DMS114 treated with DMSO at 0.1 percent for 48 hours (cell line): ENCODE measurements around the gene RIPPLY1.
"Not testable (repeated sequence)": the region's sequence is repeated elsewhere in the genome, so short reads cannot be mapped to it uniquely, and the experiment has no call there.

Experiments used
- DNase-seq: peaks from one replicate; lab custom pipeline; 2025; ENCODE audit not compliant: unreplicated experiment; lab: John Stamatoyannopoulos, UW

The RIPPLY1 gene

DNA sequence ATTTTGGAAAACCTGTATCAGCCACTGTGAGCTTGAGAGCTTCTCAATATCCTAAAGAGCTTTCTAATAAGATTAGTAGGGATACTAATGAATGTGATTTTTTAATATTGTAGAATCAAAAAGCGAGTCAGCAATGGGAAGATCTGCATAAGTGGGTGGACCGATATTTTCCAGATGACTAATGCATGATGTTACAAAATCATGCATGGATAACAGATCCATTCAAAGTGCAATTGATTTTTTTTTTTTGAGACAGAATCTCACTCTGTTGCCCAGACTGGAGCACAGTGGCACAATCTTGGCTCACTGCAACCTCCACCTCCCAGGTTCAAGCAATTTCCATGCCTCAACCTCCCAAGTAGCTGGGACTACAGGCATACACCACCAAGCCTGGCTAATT, 9.7 kb upstream of the RIPPLY1 start:
- DNase-seq: no peak

DNA sequence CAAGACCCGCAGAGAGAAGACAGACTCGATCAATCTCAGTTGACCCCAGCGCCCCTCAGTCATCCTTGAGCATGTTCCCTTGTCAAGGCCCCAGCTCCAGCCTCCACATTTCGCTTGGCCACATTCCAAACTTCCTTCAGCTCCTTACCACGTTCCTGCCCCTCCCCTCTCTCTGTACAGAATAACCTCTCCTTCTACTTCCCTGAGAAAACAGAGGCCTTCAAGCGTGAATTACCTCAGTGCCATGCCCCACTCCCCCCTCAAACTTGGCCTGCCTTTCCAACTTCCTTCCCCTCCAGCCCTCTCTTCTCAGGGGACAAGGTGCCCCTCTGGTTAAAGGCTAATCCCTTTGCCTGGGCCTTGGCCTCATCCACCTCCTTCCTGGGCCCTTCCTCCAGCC, 3.2 kb upstream of the RIPPLY1 start:
- DNase-seq: no peak

DNA sequence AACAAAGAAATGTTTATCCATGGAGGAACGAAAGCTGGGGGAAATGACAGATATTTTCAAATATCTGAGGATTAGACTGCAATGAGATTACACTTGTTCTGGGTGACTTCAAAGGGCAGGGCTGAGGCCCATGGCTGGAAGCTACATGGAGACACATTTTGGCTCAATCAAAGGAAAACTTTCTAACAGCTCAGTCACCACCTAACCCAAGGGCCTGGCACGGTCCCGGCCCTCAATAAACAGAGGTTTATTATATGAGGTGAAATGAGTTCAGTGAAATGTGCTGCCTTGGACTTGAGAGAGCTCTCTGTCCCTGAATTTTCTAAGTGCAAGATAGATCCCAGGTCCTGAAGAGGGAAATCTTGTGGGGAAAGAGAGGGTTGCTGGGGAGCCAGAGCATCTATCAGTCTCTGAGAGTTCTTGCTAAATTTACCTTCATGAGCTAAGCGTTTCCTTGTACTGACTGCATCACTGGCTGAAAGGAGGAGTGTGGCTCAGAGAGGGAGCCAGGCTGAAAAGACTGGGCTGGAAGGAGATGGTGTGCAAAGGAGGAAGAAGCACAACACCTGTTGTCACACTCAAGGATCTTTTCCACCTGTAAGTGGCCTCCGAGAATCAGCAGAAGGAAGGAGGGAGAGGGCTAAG, 2.0 kb upstream of the RIPPLY1 start:
- DNase-seq: no peak

DNA sequence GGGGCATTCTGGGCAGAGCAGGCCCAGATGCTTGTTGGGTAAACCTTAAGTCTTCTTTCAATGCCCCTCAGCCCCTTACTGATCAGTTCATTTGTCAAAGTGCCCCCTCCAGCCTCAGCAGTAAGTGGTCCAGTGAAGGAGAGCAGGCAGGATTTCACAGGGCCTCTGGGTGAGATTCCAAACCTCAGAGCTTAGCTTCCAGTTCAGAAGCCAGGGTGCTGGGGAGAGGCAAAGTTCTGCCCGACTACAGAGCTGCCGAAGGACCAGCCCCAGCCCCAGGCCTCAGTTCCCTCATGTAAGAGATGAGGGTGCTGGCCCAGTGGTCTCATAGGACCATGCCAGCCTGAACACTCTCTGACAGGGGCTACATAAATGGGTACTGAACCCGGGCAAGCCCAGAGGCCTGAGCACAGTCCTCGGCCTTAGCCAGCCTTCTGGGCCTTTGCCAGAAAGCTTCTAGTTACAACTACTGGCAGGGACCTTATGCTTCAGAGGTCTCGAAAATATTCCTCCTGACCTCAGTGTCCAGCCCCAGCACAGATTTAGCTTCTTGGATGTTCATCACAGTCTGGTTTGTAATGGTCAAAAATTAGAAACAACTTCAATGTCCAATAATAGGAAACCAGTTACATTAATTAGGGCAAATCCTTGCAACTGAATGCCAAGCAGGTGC, 851 bp upstream of the RIPPLY1 start:
- no peak for DNase-seq

DNA sequence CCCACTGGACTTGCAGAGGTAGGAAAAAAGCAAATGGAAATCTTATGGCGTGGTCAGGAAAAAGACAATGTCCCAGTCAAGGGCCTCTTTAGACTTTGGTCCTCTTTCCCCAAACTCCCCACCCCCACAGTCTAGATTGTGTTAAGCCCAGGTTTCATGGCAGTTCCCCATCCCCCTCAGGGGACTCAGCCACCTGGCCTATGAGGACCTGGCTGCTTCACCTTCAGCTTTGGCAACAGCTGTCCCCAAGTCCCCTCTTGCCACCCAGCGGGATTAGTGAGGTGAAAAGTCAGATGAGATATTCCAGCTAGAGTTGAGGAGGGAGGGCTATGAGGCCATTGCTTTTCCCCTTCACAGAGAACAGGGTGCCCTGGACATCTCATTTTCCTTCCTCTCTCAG, 457 bp downstream of the RIPPLY1 start:
- no peak for DNase-seq

DNA sequence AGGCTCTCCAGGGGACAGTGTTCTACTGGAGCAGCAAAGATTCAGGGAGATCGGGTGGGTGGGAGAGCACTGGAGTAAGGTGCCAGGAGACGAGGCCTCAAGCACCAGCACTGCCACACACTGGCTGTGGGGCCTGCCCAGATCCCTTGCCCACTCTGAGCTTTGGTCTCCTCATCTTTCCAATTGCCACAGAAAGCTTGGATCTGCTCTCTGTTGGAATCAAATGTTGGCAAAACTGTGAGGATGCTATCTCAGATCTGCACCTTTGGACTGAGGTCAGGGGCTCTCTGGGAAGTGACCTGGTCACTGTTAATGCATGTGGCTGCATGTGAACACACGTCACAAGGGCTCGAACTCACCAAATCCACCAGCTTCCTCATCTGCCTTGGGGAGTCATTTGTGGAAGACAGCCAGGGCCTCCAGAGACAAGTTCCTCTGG, 1.3 kb downstream of the RIPPLY1 start:
- no peak for DNase-seq

DNA sequence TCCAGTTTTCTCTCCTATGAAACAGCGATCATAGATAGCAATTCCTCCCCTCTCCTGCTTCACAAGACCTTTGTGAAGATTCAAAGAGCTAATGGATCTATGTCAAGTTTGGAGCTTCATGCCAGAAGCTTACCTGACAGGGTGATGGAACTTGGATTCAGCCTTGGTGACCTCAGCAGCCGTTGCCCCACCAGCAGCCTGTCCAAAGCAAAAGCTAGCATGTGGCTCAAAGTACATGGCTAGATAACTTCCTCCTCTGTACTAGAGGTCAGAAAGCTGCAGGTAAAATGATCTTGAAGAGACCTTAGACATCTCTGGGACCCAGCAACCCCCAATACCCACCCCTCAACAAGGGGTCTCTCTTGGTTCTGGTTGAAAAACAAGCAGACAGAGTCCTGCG, 1.8 kb downstream of the RIPPLY1 start:
- no peak for DNase-seq

DNA sequence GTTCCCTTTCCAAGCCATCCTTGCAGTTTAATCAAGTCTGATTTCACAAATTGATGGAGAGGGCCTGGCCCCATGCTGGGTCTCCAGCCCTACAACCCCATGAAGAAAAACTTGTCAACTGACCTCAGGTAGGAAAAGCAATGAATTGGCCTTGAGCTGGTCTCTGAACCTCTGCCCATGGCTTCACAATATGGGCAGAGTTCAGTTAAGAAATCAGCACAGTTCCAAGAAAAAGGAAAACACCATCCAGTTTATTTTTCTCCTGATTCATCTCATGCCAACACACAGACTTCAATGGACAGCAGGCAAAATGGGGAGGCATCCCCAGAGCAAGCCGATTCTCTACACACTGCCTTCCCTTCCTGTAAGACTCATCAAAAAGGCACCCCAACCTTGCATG, 3.3 kb downstream of the RIPPLY1 start:
- no peak for DNase-seq

DNA sequence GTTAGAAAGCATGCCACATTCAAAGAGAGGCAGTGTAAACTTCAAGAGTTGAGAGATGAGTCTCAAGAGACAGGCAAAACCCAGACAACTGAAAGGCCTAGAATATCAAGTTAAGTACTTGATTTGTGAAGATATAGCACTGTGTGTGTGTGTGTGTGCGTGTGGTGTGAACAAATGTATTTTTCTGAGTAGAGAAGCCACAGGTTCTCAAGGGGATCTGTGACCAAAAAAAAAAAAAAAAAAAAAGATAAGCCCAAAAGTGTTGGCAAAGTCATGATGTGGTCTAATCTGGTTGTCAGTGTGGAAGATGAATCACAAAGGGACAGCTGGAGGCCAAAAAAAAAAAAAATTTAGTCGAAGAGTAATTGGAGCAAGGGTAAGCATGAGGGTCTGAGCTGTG, 3.9 kb downstream of the RIPPLY1 start:
- no peak for DNase-seq

DNA sequence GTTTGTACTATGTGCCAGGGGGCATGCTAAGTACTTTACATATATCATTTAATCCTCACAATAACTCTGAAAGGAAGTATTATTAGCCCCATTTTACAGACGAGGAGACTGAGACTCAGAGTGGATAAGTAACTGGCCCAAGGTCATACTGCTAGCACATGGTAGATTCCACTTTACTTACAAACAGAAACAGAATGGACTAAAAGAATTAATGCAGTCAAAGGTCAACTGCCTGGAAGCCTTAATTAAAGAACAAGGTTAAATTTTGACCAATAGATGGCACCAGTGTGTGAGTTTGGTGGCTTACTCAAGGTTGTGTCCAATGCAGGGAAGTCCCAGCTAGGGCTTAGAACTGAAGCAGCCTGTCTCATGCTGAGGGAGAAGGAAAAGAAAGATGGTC, 4.7 kb downstream of the RIPPLY1 start:
- DNase-seq: no peak

DNA sequence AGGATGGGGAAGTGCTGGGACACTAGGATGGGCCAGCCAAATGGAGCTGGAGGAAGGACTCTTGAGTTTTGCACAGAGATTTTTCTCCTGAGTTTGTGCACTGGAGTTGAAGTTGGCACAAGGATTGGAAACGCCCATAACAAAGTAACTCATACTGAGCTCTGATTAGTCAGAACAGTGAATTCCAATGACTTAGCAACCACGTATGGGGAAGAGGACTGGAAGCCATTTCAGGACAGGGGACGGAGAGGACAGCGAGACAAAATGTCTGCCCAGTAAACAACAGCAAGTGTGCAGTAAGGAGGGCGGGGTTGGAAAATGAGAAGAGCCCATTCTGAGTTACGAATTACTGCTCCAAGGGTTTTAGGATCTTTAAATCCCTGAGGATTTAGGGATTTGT, 5.9 kb downstream of the RIPPLY1 start:
- no peak for DNase-seq

DNA sequence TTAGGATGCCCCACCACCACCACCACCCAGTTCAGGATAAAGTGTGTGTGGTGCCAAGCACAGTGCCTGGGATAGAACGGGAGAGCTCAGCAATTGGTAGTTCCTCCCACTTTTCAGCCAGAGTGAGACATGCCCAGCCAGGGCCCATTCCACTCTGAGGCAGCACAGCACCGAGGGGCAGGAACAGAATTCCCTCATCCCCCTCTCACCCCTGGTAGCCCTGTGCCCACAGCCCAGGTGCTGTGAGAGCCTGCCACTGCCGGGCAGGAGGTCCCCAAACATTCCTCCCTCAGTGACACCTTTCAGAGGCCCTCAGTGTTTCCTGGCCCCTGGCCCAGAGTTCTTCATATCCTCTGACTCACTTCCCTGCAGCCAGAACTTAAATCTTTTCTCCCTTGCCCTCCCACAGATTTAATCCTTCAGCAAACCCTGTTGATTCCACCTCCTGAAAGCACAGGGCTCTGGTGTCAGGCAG, 8.1 kb downstream of the RIPPLY1 start:
- no peak for DNase-seq

DNA sequence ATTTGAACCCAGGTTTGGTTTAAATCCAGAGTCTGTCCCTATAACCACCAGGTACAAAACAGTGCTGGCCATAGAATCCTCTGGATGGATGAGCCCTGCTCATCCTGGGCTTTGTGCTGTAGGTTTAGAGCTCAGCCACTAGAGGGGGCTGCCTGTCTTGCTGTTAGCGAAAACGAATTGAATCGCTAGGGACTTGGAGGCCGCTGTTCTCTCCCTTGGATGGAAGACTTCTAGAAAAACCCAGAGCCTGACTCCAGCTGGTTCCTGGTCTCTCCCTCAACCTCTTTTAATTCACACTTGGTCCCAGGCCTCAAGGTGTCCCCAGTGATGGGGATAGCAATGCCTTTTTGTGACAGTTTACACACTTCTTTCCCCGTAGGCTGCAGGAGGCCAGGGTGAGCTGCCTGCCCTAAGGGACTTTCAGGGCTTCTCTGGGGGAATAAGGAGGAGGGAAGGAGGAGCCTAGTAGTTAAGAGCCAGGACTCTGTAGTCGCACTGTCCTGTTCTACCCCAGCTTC, 8.7 kb downstream of the RIPPLY1 start:
- peak; percentile 50 for DNase-seq

DNA sequence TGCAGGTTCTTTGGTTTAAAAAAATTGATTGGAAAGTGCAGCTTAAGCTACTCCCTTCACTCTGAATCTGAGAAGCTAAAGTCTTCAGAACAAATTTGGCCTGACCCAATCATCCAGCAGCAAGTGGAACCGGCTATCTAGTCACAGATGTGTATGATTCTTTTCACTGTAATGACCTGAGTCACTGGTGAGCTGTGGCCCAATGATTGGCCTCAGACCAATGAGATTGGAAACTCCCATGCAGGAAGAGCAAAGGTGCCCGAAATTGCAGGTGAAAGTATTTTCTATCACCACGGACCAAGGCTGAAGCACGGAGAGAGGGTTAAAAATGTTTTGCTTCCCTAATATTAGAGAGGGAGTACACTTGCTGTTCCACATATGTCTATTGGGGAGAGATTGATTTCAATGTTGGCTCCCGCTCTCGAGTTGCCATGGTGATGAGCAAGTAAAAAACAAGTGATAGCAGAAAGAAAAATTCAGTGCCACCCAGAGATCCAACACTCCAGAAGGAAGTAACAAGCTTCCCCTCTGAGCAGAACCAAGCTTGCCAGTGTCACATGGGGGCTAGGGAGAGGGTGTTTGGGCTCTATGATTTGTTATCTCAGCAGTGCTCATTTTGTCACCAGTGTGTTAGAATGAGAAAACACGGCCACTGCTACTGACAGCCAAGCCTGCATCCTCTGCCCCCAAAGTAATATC, 11.2 kb downstream of the RIPPLY1 start:
- no peak for DNase-seq

DNA sequence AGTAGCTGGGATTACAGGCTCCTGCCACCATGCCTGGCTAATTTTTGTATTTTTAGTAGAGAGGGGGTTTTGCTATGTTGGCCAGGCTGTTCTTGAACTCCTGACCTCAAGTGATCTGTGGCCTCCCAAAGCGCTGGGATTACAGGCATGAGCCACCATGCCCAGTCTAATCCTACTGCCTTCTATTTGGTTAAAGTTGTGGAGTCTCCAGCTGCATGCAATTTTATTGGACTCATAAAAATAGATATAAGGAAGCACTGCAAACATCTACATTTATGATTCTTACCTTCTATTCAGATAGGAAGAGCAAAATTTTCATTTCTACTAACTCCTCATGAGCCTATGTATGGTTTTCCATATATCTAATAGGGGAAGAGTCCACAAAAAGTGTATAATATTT, 13.7 kb downstream of the RIPPLY1 start:
- DNase-seq: no peak

DNA sequence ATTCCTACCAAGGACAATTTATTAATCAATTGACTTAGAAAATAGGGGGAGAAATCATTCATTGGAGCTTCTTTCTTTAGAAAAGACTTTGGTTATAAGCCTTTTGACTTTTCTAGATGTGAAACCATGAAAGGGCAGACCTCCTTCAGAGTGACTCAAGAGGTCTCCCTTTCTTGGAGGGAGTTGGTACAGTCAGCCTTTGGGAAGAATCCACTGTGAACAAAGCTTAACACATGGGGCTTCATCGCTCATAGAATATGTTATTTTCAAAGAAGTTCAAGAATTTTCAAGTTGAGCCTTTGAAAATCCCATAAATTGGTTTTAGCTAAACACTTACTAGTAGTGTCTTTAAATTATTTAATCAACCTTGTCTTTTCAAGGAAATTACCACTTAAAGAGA, 28.0 kb downstream of the RIPPLY1 start:
- no peak for DNase-seq

DNA sequence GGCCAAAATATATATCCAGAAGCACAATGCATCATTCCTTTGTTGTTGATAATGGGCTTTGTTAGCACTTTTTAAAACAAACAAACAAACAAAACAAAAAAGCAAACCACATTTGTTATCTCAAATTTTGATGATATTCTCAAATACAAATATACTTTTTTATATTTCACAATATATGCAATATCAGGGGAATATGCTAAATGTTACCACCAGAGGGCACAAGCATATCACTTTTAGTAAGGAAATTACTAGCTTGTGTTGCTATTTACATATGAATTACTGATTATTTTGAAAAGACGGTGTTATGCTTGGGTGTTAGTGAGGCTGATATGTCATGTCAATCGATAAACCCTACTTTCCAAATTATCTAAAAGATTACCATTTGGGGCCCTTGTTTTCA, 29.1 kb downstream of the RIPPLY1 start:
- DNase-seq: peak; percentile 29

DNA sequence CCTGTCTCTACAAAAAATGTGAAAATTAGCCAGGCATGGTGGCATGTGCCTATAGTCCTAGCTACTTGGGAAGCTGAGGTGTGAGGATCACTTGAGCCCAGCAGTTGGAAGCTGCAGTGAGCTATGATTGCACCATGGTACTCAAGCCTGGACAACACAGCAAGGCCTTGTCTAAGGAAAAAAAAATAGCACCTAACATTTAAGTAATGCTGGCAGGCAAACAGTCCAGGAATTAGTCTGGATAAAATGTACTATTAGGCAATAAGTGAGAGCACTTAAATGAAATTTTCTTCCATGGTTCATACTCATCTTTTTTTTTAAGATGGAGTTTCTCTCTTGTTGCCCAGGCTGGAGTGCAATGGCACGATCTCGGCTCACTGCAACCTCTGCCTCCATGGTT, 30.3 kb downstream of the RIPPLY1 start:
- DNase-seq: not testable (repeated sequence)

DNA sequence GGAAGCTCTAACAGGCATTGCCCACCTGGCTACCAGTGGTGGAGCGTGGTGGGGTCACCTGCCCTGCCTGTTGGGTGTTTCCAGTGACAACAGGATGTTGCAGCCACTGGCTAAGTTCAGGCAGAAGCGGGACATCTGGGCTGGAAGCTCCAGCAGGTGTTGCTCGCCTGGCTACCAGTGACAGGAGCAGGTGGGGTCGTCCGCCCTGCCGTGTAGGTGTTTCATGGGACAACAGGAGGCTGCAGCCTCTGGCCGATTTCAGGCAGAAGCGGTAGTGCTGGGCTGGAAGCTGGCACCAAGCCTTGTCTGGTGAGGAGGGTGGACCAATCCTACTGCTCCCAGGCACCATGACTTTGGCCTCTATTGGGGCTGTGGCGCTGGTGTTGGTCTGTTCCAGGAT, 39.4 kb downstream of the RIPPLY1 start:
- DNase-seq: no peak

DNA sequence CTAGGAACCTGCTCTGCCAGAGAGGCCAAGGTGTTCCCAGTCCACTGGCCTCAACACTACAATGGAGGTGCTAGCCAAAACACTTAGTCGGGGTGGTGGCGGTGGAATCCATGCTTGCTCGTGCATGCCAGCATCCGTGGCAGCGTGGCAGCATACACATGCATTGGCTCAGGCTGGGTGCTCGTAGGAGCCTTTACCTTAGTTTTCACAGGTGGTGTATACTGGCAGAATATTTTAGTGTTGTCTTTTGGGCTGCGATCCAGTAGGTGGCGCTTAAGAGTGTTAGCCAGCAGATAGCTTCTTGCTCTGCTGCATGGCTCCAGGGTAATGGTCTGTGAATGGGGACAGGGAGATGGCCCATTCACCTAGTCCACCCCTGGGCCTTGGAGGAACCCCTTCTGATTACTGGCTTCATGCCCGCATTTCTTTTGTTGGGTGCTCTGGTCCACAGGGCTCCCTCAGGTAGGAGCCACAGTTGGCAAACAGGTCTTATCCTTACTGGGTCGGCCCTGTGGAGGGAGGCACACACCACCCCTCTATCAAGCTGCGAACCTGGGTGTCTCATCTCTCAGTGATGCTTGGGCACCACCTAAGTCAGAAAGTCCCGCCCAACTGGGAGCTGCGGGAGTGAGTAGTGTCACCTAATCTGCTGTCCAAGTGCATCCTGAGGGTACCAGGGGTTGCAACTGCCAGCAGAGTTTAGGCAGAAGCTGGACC, 40.0 kb downstream of the RIPPLY1 start:
- DNase-seq: no peak
